DMS 273 treated with DMSO at 0.1 percent for 48 hours (cell line): Measurements from ENCODE around the gene CHCT1.
"Not testable (repeated sequence)": the region's sequence is repeated elsewhere in the genome, so short reads cannot be mapped to it uniquely, and the experiment has no call there.

Source experiments
- DNase-seq: peaks from one replicate; lab custom pipeline; 2025; lab: John Stamatoyannopoulos, UW

CHCT1 gene

GRCh38 chr17:60422162-60422665 is at the start of gene CHCT1:
Gene CHCT1 (plus strand): TSS chr17:60422489. CDS start chr17:60422593, 104 bp downstream.
- DNase-seq, result no peak

DNA sequence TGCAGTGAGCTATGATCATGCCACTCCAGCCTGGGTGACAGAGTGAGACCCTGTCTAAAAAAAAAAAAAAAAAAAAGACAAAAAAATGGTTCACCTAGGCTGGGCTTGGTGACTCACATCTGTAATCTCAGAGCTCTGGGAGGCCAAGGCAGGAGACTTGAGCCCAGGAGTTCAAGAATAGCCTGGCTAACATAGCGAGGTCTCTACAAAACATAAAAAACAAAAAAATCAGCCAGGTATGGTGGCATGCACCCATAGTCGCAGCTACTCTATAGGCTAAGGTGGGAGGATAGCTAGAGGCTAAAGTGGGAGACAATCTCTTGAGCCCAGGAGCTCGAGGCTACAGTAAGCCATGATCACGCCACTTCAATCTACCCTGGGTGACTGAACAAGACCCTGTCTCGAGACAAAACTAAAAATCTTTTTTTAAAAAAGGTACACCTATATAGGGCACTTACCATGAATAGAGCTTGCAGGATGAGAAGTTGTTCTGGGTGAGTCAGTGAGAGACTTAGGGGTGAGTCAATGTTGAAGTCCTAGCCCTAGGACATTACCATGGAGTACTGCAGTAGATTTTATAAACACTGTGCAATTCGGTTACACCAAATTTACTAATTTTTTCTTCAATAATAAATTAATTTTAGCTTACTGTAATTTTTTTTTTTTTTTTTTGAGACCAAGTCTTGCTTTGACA is 49.4 kb upstream of the CHCT1 start:
- DNase-seq, result no peak

GRCh38 chr17:60378187-60378586 is 44.1 kb upstream of the CHCT1 start:
- DNase-seq, result not testable (repeated sequence)

DNA sequence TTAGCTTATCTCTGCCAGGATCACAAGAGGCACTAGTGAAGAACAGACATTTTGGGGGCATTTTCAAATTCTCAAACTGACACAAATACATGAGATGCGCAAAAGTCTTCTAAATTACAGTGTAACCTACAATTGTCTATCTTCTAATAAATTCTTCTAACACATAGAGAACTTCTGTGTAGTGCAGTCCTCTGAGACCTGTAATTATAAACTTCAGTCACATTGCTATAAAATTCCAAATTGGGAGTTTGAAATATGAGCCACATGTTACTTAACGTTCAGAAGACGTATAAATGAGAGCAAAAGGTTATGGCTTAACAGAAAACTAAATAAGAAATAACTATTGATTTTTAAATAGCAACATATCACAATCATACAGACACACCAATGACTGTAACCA is 42.8 kb upstream of the CHCT1 start:
- DNase-seq, result not testable (repeated sequence)

GRCh38 chr17:60381958-60382357 is 40.3 kb upstream of the CHCT1 start:
- peak; percentile 8 for DNase-seq

DNA sequence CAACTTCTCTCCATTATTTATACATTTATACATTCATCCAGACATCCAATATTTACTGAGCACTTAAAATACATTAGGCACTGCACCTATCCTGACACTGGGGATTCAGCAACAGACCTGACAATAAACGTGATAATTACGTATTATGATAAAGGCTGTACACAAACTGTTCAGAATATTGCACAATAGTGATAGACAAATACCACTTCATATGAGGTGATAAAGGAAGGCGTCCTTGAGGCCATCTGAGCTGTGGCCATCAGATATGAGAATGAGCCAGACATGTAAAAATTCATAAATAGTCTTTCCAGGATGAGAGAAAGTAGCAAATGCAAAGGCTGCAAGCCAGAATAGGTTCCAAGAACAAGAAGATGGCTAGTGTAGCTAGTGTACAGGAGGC is 38.9 kb upstream of the CHCT1 start:
- no peak for DNase-seq

GRCh38 chr17:60384921-60385320 is 37.4 kb upstream of the CHCT1 start:
- DNase-seq, result not testable (repeated sequence)

DNA sequence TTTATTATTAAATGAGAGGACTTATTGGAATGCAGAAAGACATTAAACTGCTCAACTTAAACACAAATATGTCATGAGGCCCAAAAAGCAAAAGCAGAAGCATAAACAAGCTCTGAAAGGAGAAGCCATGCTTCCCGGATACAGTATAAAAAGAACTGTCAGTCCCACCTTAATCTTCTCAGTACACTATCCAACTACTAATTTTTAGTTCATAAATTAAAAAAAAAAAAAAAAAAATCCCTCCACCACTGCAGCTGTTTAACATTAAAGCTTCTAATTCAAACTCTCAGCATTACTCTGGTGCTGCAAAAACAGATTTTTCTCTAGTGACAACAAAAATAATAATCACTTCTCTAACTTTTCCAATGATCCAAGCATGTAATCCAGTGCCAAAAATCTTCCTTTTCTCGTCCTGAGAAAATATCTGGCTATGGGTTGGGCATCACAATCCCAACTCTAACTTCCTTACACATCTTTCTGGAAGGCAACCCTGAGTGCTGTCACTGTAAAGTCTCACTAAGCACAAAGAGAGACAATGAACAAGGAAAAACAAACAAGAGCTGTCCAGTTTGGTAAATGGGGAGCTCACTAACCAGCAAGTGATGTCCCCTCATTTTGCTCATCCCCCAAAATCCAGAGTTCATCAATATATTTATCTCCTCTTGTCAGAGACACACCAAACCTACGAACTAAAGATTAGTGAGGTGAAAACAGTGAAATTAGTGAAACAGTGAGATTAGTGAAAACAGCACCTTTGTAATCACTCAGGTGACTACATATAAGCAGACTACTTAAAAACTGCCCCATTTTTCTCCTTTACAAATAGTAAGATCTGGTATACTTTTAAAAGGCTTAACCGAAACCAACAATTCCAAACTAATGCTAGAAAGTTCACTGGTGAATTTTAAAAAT is 35.9 kb upstream of the CHCT1 start:
- DNase-seq, result no peak

- DNase-seq, result no peak
These were observed 34.6 kb upstream of the CHCT1 start for GRCh38 chr17:60387666-60388065.

DNA sequence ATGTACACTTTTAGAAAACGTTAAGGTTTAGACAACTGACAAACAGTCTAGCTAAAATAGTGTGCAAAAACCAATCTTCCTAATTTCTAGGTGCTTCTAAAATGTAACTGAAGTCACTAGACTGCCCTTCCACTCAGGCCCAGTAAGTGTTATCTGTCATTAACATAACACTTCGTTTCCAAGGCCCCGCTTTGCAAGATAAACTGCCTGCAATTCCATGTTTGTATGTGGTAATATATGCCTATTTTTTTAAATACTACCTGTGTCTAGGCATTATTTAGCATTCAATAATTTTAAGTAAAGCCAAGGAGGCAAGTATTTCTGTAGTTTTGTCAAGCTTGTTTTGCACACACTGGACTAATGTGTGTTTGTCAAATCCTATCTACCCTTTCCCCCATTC is 33.5 kb upstream of the CHCT1 start:
- DNase-seq, result no peak

DNA sequence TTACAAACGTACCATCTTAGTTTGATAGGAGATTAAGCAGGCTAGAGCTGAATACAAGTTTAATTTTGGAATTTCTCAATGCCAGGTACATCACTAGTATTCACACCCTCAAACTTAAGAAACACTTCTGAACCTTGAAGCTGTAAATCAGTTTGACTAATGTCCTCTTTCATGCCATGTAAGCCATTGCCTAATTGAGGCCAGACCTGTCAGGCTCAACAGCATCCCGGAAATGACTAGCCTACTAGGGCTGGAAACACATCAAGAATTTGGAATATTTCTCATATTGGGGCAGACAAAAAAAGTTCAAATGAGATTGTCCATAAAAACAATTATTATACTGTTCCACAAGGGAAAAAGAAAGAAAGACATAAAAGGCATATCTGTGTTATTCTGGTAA is 32.1 kb upstream of the CHCT1 start:
- DNase-seq, result no peak

DNA sequence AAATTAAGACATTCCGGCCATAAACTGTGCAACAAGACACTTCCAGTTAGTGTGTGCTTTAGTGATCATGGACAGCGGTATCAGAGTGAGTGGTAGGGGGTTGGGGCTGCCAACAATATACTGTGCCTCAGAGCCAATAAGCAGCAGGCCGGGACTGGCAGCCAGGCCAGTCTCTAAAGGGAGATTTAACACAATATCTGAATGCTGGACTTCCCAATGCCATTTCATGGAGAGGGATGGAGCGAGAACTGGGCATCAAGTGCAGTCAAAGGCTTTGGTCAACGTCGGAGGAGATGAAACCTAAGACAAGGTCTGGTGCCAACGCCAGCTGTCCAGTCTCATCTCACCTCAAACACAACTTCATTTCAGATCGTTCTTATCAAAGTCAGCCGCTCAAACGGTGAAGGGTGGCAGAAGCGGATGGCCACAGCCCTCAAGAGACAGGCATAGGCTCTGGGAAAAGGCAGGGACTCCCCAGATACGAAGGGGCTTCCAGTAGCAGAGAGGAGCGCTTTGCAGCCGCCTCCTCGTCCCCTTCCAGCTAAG is 31.3 kb upstream of the CHCT1 start:
- peak; percentile 80 for DNase-seq

DNA sequence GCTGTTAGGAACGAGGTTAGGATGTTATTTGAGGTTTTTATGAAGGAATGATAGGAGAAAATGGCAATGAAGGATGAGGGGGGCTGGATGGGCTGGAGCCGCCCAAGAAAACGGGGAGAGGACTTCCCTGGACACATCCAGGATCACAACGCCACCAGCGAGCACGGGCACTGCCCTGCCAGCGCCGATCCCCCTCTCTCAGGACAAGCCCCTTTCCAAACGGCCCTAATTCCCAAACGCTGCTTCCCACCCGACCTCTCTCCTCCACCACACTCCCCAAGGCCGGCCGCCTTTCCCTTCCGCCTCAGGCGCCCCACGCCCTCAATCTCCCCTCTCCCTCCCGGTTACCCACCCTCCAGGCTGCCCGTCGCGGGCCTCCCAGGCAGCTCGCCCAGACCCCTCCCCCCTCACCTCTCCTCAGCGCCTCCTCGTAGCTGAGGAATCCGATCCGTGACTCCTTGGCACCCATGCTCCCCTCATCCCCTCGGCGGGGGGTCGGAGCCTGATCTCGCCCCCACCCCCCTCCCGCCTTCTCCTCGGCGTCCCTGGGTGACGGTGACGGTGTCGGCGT is 30.7 kb upstream of the CHCT1 start:
- DNase-seq, result peak; percentile 40

- peak; percentile 95 for DNase-seq
These were observed 30.0 kb upstream of the CHCT1 start, which contains the start of gene USP32 for GRCh38 chr17:60392042-60392844. Gene USP32 (minus strand): TSS chr17:60392133. CDS start chr17:60391939, 194 bp downstream.

DNA sequence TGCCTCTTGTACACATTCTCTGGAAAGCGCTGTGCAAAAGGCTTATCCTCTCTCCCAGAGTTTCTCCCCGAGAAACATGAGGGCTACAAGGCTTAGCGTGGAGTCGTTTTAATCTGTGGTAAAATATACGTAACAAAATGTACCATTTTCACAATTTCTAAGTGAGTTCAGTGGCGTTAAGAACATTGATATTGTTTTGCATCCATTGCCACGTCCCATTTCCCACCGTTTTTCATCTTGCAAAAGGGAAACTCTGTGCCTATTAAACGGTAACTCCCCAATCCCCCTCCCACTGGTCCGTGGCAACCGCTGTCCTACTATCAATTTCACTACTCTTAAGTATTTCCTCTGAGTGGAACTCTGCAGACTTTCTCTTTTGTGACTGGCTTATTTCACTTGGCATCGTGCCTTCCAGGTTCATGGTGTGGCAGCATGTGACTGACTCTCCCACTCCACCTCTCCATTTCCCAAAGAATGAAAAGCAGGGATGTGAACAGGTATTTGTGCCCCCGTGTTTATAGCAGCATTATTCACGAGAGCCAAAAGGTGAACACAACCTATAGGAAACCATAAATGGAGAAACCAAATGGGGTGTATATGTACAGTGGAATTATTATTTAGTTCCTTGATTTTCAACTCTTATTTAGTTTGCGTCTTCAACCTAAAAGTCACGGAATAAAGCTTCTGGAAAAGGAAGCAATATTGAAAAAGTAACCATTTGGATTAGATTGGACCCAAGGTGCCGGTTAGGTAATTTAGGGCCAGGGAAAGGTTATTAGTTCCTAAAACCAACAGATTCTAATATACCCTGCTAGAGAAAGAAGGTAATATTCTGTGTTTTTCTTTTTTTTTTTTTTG is 29.2 kb upstream of the CHCT1 start:
- DNase-seq, result peak; percentile 58

DNA sequence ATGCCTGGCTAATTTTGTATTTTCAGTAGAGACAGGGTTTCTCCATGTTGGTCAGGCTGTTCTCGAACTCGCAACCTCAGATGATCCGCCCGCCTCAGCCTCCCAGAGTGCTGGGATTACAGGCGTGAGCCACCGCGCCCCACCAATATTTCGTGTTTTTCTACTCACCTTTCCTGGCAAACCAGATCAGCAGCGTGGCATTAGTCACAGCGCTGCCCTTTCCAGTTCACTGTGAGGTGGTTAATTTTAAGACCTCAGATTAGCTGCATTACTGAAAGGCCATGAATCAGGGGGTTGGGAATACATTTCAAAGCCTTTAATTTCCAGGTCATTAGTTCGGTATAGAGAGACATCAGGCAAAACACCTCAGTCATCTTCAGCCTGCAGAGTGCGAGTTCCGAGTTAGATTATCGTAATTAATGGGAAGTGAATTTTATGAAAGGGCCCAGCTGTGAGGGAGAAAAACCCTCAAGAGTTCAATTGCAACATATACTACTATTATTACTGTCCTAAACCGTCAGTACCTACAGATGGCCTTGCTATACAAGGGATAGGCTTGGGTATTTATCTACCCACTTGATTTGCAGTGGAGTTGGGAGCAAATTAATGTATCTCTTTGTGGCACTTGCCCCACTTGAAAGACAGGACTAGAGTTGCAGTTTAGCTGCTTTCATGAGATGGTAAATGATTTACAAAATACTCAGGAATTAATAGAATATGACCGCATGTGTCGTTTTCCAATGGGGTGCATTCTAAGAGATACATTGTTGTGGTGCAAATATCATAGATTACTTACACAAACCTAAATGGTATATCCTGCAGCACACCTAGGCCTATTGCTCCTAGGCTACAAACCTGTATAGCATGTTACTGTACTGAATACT is 28.2 kb upstream of the CHCT1 start:
- DNase-seq, result no peak

DNA sequence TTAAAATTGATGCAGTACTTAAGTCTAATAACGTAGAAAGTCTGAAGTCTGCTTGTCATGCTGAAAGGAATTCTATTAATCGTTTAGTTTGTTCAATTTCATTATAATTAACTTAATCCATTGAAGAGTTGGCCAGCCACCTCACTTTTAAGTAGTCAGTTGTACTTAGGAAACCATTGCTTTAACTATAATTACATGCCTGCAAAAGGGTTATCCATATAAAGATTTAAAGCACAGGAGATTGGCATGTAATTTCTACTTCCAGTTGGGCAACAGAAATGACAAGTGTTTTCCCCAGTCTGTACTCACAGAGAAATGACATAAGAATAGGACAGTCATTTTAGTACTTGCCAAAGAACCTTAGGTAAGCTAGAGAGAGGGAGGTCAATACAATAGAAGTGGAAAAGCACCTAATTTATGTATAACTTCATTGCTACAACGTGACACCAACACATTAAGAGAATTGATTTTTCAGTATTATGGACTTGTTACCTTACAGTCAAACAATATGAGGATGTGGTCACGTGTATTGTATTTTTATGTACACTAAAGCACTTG is 26.7 kb upstream of the CHCT1 start:
- no peak for DNase-seq

DNA sequence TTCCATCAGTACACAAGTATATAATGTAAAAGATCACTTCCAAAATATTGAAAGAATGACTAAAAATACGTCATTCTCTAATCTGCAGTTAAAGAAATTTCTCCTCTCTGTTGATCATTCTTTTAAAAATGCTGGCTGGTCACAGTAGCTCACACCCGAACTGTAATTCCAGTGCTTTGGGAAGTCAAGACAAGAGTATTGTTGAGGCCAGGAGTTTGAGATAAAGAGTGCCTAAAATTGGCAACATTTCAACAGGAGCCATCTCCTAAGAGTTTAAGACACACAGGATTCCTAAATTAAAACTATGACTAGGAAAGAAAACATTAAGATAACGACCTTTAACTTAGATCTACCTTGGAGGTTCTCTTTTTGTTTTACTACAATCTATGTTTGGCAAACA is 25.9 kb upstream of the CHCT1 start:
- no peak for DNase-seq
